ENCODE measurements around the gene DCAF17.
"Not testable (repeated sequence)": the region's sequence is repeated elsewhere in the genome, so short reads cannot be mapped to it uniquely, and the experiment has no call there.

DCAF17 gene

GRCh38 chr2:171410624-171411023 is 23.4 kb upstream of the DCAF17 start:
- no peak for DNase-seq (ENCODE audit: low read depth in 2 of 2)

- DNase-seq (ENCODE audit: low read depth in 2 of 2) = no peak
Observed at GRCh38 chr2:171411214-171411613, 22.8 kb upstream of the DCAF17 start.

- DNase-seq (ENCODE audit: low read depth in 2 of 2) = peak; percentile 10 to 17
Observed at GRCh38 chr2:171411791-171412483, 22.1 kb upstream of the DCAF17 start.

- no peak for DNase-seq (ENCODE audit: low read depth in 2 of 2)
Observed at GRCh38 chr2:171412571-171413175, 21.4 kb upstream of the DCAF17 start.

GRCh38 chr2:171414645-171415044 is 19.4 kb upstream of the DCAF17 start:
- DNase-seq (ENCODE audit: low read depth in 2 of 2) = not testable (repeated sequence)

- DNase-seq (ENCODE audit: low read depth in 2 of 2) = peak; percentile 83 to 86
Observed at GRCh38 chr2:171416009-171416926, 17.8 kb upstream of the DCAF17 start.

GRCh38 chr2:171419333-171419732 is 14.7 kb upstream of the DCAF17 start:
- DNase-seq (ENCODE audit: low read depth in 2 of 2) = no peak

GRCh38 chr2:171420728-171421563 is 13.1 kb upstream of the DCAF17 start:
- no peak for DNase-seq (ENCODE audit: low read depth in 2 of 2)

- DNase-seq (ENCODE audit: low read depth in 2 of 2) = not testable (repeated sequence)
Observed at GRCh38 chr2:171422710-171423495, 11.1 kb upstream of the DCAF17 start.

GRCh38 chr2:171430516-171431410 is 3.3 kb upstream of the DCAF17 start:
- no peak for DNase-seq (ENCODE audit: low read depth in 2 of 2)

- no peak for DNase-seq (ENCODE audit: low read depth in 2 of 2)
Observed at GRCh38 chr2:171431677-171432167, 2.3 kb upstream of the DCAF17 start.

- DNase-seq (ENCODE audit: low read depth in 2 of 2) = no peak
Observed at GRCh38 chr2:171432206-171432968, 1.6 kb upstream of the DCAF17 start.

GRCh38 chr2:171432969-171433762 is 860 bp upstream of the DCAF17 start:
- no peak for DNase-seq (ENCODE audit: low read depth in 2 of 2)

- DNase-seq (ENCODE audit: low read depth in 2 of 2) = no peak
Observed at GRCh38 chr2:171433763-171434012, 338 bp upstream of the DCAF17 start, which contains the start of gene METTL8. TSS of gene METTL8 (minus strand) at chr2:171433990. CDS start at chr2:171392185, 41,805 bp downstream.

GRCh38 chr2:171436307-171436706 is 2.3 kb downstream of the DCAF17 start:
- DNase-seq (ENCODE audit: low read depth in 2 of 2) = peak; percentile 53 to 60

GRCh38 chr2:171441470-171441869 is 7.4 kb downstream of the DCAF17 start:
- DNase-seq (ENCODE audit: low read depth in 2 of 2) = no peak

GRCh38 chr2:171447675-171448074 is 13.6 kb downstream of the DCAF17 start:
- DNase-seq (ENCODE audit: low read depth in 2 of 2) = no peak

- no peak for DNase-seq (ENCODE audit: low read depth in 2 of 2)
Observed at GRCh38 chr2:171451074-171451473, 17.0 kb downstream of the DCAF17 start.

Measured in fibroblast of skin of left quadriceps (primary cell).